Ramos (cell line): Measurements from ENCODE around the gene GYG2.

Experiments
- in situ Hi-C: fragments of 300-500 bp; cut with MboI; formaldehyde crosslinking; loops from one replicate; pipeline ENCODE4 v1.14.3; 2022; ENCODE audit warnings: low sequenced_read_pairs; ENCODE audit not compliant: unreplicated experiment

Gene GYG2

DNA sequence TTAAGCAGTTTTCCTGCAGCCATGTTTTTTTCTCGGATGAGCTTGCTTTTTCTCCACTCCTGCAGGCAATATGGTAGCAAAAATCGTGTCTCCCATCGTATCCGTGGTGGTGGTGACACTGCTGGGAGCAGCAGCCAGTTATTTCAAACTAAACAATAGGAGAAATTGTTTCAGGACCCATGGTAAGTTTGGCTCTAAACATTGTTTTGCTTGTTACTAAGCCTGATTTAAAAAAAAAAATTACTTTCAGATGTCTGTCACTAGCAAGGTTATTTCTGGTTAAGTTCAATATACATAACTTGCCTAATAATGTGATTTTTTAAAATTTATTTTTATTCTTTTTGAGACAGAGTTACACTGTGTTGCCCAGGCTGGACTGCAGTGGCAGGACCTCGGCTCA lies 17.5 kb upstream of the GYG2 start:
- in situ Hi-C loops = loop anchor here (25.0 kb wide), 1 partner anchor 1149 kb away; no protein-coding TSS in a partner anchor

GRCh38 chrX:2812161-2812907 lies 16.4 kb upstream of the GYG2 start:
- in situ Hi-C loops = loop anchor here (25.0 kb wide), 1 partner anchor 1150 kb away; no protein-coding TSS in a partner anchor

- in situ Hi-C loops = loop anchor here (25.0 kb wide), 1 partner anchor 1155 kb away; no protein-coding TSS in a partner anchor
Measured at GRCh38 chrX:2817036-2817435, 11.7 kb upstream of the GYG2 start.

GRCh38 chrX:2819345-2820135 lies 9.2 kb upstream of the GYG2 start:
- in situ Hi-C loops = loop anchor here (25.0 kb wide), 1 partner anchor 1157 kb away; no protein-coding TSS in a partner anchor

GRCh38 chrX:2820136-2820771 lies 8.5 kb upstream of the GYG2 start:
- in situ Hi-C loops = loop anchor here (25.0 kb wide), 1 partner anchor 1158 kb away; no protein-coding TSS in a partner anchor

GRCh38 chrX:2823795-2824386 lies 4.8 kb upstream of the GYG2 start:
- in situ Hi-C loops = loop anchor here (25.0 kb wide), 1 partner anchor 1162 kb away; no protein-coding TSS in a partner anchor

GRCh38 chrX:2824886-2825285 lies 3.8 kb upstream of the GYG2 start:
- in situ Hi-C loops = loop anchor here (25.0 kb wide), 1 partner anchor 1163 kb away; no protein-coding TSS in a partner anchor

- in situ Hi-C loops = no loop called here
Measured at GRCh38 chrX:2828959-2829411, 255 bp downstream of the GYG2 start.

DNA sequence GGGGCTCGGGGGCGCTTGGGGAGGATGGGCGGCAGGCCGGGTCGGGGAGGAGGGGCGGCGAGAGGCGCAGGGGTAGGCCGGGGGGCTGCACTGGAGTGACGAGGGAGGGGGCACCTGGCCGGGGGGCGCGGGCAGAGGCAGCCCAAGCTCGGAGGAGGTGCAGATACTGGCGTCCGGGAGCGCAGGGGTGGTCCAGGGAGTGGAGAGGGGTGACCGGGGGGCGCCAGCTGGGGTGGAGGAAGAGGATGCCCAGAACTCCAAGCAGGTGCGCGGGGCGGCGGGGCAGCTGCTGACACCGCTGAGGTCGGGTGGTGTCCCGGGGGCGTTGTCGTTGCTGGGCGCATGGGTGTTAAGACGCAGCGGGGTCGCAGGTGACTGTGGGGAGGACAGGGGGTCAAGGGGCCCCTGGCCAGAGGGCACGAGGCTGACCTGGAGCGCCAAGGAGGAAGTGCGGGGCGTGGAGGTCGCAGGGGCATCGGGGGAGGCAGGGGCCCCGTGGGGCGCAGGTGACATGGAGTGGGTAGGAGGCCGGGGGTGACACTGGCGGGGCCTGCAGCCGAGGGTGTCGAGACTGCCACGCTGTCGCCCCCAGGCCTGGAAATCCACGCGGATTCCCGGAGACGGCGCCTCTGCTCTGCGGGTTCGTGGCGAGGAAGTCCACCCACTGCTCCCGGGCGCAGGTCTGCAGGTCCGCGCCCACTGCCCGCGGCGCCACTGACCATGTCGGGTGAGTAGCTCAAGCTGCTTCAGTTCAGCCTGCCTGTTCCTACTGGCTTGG lies 928 bp downstream of the GYG2 start:
- in situ Hi-C loops = no loop called here

- in situ Hi-C loops = no loop called here
Measured at GRCh38 chrX:2831471-2832228, 2.9 kb downstream of the GYG2 start.

GRCh38 chrX:2837961-2838360 lies 9.2 kb downstream of the GYG2 start:
- in situ Hi-C loops = no loop called here

GRCh38 chrX:2840961-2841360 lies 12.2 kb downstream of the GYG2 start:
- in situ Hi-C loops = no loop called here

GRCh38 chrX:2841537-2841936 lies 12.8 kb downstream of the GYG2 start:
- in situ Hi-C loops = no loop called here

GRCh38 chrX:2846992-2847391 lies 18.3 kb downstream of the GYG2 start:
- in situ Hi-C loops = no loop called here

DNA sequence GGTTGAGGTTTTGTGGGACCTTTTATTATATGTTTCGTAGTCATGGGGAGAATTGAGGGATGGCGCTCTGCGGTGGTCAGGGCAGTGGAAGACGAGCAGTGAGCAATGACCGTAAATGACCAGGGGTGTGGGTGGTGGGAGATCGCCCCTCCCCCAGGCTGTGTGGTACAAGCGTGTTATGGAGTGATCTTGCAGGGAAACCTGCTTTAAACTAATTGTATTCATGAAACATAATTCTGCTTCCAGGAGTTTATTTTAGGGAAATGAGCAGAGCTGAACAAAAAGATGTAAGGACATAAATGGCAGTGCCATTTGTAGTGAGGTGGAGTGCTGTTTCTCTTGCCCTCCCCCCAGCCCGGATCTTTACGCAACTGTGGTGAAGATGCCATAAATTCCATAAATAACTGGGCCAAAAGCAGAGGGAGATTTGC lies 20.2 kb downstream of the GYG2 start:
- in situ Hi-C loops = no loop called here

GRCh38 chrX:2854918-2855317 lies 26.2 kb downstream of the GYG2 start:
- in situ Hi-C loops = no loop called here

GRCh38 chrX:2855761-2856160 lies 27.0 kb downstream of the GYG2 start:
- in situ Hi-C loops = no loop called here

DNA sequence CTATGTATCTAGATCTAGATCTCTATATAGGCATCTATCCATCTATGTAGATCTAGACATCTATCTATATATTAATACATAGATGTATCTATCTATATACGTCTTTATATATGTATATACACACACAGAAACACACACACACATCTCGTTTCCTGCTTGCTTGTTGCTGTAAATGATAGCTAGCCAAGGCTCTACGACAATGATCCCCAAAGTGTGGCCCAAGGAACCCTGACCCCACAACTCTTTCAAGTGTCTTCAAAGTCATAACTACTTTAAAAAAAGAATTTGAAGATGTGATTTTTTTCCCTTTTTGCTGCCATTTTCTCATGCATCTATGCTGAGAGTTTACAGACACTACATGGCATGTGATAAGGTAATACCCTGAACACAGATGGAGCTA lies 28.8 kb downstream of the GYG2 start:
- in situ Hi-C loops = no loop called here
